Measurements from ENCODE around the gene EXO5.
"Not testable (repeated sequence)": the region's sequence is repeated elsewhere in the genome, so short reads cannot be mapped to it uniquely, and the experiment has no call there.

Gene EXO5

GRCh38 chr1:40508375-40509341 lies at the start of gene EXO5:
TSS of gene EXO5 (plus strand) at chr1:40508767. CDS start at chr1:40514545, 5,778 bp downstream.
- DNase-seq: peak; percentile 82

- DNase-seq: no peak
These were observed 45.5 kb upstream of the EXO5 start for GRCh38 chr1:40462956-40463590.

GRCh38 chr1:40469327-40469726 lies 39.2 kb upstream of the EXO5 start:
- no peak for DNase-seq

GRCh38 chr1:40475268-40475667 lies 33.3 kb upstream of the EXO5 start:
- DNase-seq: no peak

GRCh38 chr1:40476924-40477677 lies 31.5 kb upstream of the EXO5 start, which contains the start of gene ZFP69:
TSS of gene ZFP69 (plus strand) at chr1:40477290. CDS start at chr1:40479362, 2,072 bp downstream.
- DNase-seq: peak; percentile 78

- peak; percentile 35 for DNase-seq
These were observed 30.9 kb upstream of the EXO5 start for GRCh38 chr1:40477678-40478053.

GRCh38 chr1:40478276-40478675 lies 30.3 kb upstream of the EXO5 start:
- DNase-seq: no peak

- DNase-seq: no peak
These were observed 29.4 kb upstream of the EXO5 start for GRCh38 chr1:40479156-40479555.

- DNase-seq: no peak
These were observed 13.2 kb upstream of the EXO5 start for GRCh38 chr1:40495315-40495903.

GRCh38 chr1:40502651-40503050 lies 5.9 kb upstream of the EXO5 start:
- DNase-seq: not testable (repeated sequence)

GRCh38 chr1:40507973-40508372 lies 594 bp upstream of the EXO5 start:
- DNase-seq: no peak

GRCh38 chr1:40519517-40519916 lies 10.9 kb downstream of the EXO5 start:
- DNase-seq: no peak

- no peak for DNase-seq
These were observed 22.3 kb downstream of the EXO5 start for GRCh38 chr1:40530735-40531380.

- DNase-seq: peak; percentile 75
These were observed 23.0 kb downstream of the EXO5 start, which contains the start of gene ZNF684 for GRCh38 chr1:40531381-40532061. TSS of gene ZNF684 (plus strand) at chr1:40531637. CDS start at chr1:40533167, 1,530 bp downstream.

GRCh38 chr1:40532062-40532389 lies 23.5 kb downstream of the EXO5 start:
- no peak for DNase-seq

GRCh38 chr1:40532844-40533424 lies 24.4 kb downstream of the EXO5 start:
- no peak for DNase-seq

GRCh38 chr1:40534589-40534988 lies 26.0 kb downstream of the EXO5 start:
- DNase-seq: no peak

- no peak for DNase-seq
These were observed 27.2 kb downstream of the EXO5 start for GRCh38 chr1:40535732-40536131.

- no peak for DNase-seq
These were observed 30.8 kb downstream of the EXO5 start for GRCh38 chr1:40539338-40539737.

GRCh38 chr1:40546957-40547356 lies 38.4 kb downstream of the EXO5 start:
- no peak for DNase-seq

- DNase-seq: no peak
These were observed 44.5 kb downstream of the EXO5 start for GRCh38 chr1:40553017-40553416.

Data from activated T-cell treated with anti-CD3 and anti-CD28 coated beads, Interleukin-2, amount 50 U/mL, for 1 hour (primary cell).